Measurements from ENCODE around the gene KREMEN2. TPM values are rescaled to one million over a fixed set of nuclear protein-coding genes. Genes with fewer than 3 reads are reported as not detected.

Gene KREMEN2
- total and polyA plus RNA-seq, 9 of the 15 experiments (the other 6 are each of a cell fraction or from before 2014, with no cell fraction given) = 0.04 to 7.7 (median 1.5) TPM; not detected in 1

GRCh38 chr16:3007059-3007956 lies 43.2 kb downstream of the KREMEN2 start (continued):
- TF ChIP-seq MEIS2 (IDR thresholded peaks at IDR 0.05; ENCODE audit: partially characterized antibody) (peak; percentile 45), NCOA6 (IDR thresholded peaks at IDR 0.05) (no peak), MNT (conservative IDR thresholded peaks at IDR 0.05) (no peak; a peak in 1 of 4 replicates), ZNF518B (CRISPR knock-in tag; IDR thresholded peaks at IDR 0.05) (no peak), YY1 (IDR thresholded peaks at IDR 0.05; ENCODE audit: borderline replicate concordance in 1 of 3, control insufficient read depth in 1 of 3, extremely low read depth in 1 of 3, insufficient read depth in 3 of 3, insufficient read length in 1 of 3, insufficient replicate concordance in 2 of 3, low read depth in 1 of 3, low read length in 2 of 3) (no peak), HES1 (IDR thresholded peaks at IDR 0.05; ENCODE audit: low read depth) (no peak), POLR2B (IDR thresholded peaks at IDR 0.05; ENCODE audit: low read depth, partially characterized antibody) (peak; percentile 29), BRD4 (IDR thresholded peaks at IDR 0.05) (peak; percentile 72; the same call in 1 of the 2 replicates), ELK3 (CRISPR knock-in tag; IDR thresholded peaks at IDR 0.05) (no peak), ZC3H11A (IDR thresholded peaks at IDR 0.05; ENCODE audit: low read depth, low read length) (no peak), ZNF76 (CRISPR knock-in tag; IDR thresholded peaks at IDR 0.05; ENCODE audit: borderline replicate concordance) (no peak), CREM (IDR thresholded peaks at IDR 0.05; ENCODE audit: low read depth) (0 out of 2 replicates have a peak, but pooled peaks have one; percentile 27), CHD1 (IDR thresholded peaks at IDR 0.05; ENCODE audit: low read length) (no peak), TSHZ1 (CRISPR knock-in tag; IDR thresholded peaks at IDR 0.05) (no peak)

Measured in K562 (cell line).